Esophagus squamous epithelium (tissue), 4 donors: ENCODE results near the gene TMEM131.

Experiments used
- POLR2A ChIP-seq, 4 donors: fragments of 450-650 bp; IDR thresholded peaks; one replicate each; pipeline ENCODE4 v1.6.1; 2017; ENCODE audit warnings: antibody characterized with exemption in 4 of 4, mild to moderate bottlenecking in 4 of 4, moderate library complexity in 3 of 4
- TF ChIP-seq, protein P1 (sequence below), 6 experiments: fragments of 450-650 bp in 4 of 6; fragments of 200-600 bp in 2 of 6; sonication (generic) in 2 of 6; IDR thresholded peaks; one replicate each; pipeline ENCODE4 v1.5.1; 2016 to 2019; ENCODE audit warnings: antibody characterized with exemption in 6 of 6, mild to moderate bottlenecking in 4 of 6, moderate library complexity in 4 of 6

DNA sequence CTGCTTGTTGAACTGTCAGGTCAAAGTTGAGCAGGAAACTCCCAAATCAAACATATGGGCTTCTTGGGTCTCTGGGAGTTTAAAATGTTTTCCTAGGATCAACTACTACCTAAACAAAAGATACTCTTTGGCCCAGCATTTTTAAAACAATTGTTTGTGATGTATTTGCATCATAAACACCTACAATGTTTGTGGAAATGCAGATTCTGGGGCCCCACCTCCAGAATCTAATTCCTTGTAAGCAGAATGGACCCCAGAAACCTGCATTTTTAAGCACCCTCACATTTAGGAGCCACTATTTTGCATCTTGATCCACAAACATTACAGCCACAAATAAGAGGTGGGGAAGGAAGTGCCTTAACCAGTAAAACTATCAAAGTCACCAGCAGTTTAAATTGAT, 104.1 kb downstream of the TMEM131 start:
- TF ChIP-seq, protein P1, sequence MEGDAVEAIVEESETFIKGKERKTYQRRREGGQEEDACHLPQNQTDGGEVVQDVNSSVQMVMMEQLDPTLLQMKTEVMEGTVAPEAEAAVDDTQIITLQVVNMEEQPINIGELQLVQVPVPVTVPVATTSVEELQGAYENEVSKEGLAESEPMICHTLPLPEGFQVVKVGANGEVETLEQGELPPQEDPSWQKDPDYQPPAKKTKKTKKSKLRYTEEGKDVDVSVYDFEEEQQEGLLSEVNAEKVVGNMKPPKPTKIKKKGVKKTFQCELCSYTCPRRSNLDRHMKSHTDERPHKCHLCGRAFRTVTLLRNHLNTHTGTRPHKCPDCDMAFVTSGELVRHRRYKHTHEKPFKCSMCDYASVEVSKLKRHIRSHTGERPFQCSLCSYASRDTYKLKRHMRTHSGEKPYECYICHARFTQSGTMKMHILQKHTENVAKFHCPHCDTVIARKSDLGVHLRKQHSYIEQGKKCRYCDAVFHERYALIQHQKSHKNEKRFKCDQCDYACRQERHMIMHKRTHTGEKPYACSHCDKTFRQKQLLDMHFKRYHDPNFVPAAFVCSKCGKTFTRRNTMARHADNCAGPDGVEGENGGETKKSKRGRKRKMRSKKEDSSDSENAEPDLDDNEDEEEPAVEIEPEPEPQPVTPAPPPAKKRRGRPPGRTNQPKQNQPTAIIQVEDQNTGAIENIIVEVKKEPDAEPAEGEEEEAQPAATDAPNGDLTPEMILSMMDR (IDR thresholded peaks at IDR 0.05) = no peak
- TF ChIP-seq POLR2A (IDR thresholded peaks at IDR 0.05) = no peak
